HG03039 (cell line): ENCODE data around the gene FOXK1.

Experiments
- ATAC-seq: cut with Tn5 transposase; IDR thresholded peaks from one replicate; pipeline ENCODE4 v1.9.1; 2021; ENCODE audit warnings: mild to moderate bottlenecking, moderate library complexity; ENCODE audit not compliant: unreplicated experiment

The FOXK1 gene

DNA sequence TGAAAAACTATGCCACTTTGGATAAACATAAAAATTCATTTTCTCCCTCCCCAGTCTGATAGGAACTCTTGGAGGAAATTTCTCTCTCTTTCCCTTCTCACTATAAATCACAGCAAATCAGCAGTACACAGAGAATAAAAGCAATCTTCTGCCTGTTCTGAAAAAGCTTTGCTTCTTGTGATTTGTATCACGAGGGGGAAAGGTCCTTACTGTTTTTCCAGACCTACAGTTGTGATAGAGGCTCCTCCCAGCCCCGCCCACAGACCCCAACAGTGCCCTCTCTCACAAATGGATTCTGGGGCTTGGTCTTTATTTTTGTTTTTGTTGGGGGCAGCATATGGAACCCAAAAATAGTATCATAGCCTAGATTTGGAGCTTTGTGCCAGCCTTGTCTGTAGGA lies 12.2 kb downstream of the FOXK1 start:
- no peak for ATAC-seq

GRCh38 chr7:4698707-4699275 lies 16.7 kb downstream of the FOXK1 start:
- ATAC-seq, result no peak

DNA sequence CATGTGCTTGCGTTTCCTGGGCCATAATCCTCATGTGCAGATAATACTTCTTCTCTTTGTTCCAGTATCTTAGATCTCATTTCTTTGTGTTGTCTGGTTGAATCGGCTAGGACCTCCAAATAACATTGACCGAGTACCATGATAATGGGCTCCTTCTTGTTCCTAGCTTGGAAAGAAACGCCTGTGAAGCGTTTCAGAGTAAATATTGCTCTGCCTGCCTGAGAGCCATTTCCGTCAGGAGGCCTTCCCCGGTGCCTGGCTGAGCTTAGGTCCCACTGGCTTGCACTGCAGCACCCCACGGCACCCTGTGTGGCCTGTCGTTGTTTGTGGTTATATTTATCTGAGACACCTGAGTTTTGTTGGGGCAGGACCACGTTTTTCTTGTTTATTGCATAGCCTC lies 17.7 kb downstream of the FOXK1 start:
- no peak for ATAC-seq

DNA sequence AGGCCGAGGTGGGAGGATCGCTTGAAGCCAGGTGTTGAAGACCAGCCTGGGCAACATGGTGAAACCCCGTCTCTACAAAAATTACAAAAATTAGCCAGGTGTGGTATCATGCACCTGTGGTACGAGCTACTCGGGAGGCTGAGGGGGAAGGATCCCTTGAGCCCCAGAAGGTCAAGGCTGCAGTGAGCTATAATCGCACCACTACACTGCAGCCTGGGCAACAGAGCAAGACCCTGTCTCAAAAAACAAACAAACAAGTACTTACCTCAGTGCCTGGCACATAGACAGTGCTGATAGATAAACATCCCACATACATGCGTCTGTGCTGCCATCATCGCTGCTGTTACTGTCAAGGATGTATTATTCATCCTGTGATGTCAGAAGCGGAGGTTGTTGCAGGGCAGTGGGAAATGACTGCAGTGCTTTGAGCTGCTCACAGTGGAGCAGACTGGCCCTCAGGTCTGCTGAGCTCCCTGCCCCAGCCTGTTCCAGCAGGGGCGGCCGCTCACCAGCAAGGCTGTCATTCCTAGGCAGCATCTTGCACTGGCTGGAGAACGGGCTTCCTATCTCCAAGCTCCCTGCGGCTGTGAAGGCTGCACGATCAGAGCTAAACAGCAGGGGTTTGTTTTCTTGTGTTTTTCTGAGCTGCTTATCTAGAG lies 18.6 kb downstream of the FOXK1 start:
- no peak for ATAC-seq

- no peak for ATAC-seq
Measured at GRCh38 chr7:4702961-4703512, 20.9 kb downstream of the FOXK1 start.

DNA sequence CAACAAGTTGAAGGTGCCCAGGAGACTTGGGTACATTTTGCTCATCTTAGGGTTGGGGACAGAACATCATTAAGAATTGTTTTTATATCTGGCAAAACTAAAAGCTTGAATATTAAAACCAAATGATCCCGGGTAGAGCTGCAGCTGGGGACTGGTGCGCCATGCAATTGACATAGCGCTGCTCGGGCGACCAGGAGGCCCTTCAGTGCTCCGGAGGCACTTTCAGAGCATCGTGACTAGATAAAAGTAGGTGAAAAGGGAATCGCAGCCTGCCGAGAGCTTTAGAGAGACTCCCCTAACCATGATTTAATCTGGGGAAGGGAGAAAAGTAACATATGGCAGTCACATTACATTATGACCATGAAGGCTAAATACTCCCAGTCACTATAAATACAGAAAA lies 21.4 kb downstream of the FOXK1 start:
- no peak for ATAC-seq

DNA sequence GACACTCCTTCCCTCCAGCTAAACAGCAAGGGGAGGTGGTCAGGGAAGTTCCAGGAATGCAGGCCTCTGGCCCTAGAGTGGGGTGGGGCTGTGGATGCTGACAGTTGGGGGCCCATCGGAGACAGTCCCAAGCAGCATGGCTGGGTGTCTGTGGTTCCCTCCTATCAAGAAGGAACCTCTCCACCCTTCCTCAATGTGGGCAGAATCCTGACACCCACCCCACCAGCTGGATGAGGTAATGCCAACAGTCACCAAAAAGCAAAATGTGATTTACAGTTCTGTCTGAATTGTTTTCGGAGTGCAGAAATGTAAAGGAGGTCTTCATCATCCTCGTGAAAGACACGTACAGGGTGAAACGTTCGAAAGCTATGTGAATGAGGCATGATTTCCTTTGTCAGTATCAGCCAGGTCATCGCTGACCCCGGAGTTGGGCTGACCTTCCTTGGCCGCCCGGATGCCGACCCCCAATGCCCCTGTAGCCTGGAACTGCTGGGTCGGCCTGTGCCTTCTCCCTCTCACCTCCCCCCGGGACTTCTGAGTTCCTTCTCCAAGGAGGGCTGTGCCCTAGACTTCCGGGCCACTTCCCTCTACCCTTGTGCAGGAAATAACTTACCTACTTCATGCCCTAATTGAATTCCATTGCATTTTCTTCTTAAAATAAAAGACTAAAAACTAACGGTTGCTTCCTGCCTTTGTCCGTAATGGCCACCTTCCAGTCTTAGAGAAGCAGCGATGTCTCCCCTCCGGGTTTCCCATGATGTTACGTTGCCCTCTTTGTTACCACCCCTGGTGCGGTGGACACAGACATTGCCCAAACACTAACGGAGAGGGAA lies 24.5 kb downstream of the FOXK1 start:
- no peak for ATAC-seq

- ATAC-seq, result no peak
Measured at GRCh38 chr7:4707217-4707741, 25.2 kb downstream of the FOXK1 start.

DNA sequence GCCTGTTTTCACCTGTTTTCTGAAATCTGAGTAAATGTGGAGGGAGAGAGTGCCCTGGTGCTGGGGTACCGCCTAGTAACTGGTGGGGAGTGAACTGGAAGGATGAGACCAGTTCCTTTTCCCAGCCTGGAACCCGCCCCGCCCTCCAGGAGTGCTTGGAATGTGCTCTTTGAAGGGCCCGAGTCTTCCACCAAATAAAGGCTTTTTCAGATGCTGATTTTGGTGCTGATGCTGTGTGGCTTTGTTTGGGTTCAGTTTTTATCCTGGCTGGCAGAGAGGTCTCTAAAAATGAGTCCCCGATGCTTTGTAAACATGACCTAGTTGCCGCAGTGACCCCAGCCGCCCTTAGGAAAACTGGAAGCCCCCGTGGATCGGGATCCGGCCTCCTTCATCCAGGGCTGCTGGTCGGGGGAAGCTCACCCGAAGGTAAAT lies 25.9 kb downstream of the FOXK1 start:
- no peak for ATAC-seq

DNA sequence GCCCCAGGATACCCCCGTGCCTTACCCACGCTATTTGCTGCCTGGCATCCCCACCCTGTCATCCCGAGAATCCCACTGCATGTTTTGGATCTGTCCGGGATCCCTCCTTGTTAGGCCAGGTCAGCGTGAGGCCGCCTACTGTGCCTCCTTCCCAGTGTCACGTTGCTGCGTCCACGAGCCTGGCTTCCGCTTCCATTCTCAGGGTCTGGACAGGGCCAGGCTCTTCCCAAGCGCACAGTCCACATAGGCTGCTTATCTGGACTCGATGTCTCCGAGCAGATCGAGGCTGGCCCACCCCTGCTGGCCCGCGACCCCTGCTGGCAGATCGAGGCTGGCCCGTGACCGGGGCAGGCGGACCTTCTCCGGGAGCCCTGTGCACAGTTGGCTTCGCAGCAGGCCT lies 27.1 kb downstream of the FOXK1 start:
- ATAC-seq, result no peak

DNA sequence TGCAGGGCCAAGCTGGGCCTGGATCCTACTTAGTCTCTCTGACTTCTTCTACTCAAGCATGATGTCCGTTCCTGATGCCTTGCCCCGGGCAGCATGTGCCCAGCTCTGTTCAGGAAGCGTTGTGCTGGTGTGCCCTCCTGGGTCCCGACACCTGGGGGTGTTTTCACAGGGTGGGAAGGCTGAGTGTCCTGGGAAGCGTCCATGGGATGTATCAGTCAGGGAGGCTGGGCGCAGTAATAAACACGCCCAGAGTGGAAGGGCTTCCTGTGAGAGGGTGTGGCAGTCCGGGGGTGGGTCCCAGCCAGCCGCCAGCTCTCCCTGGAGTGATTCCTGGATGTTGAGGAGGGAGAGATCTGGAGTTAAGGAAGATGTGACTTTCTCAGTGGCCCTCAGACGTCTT lies 29.0 kb downstream of the FOXK1 start:
- no peak for ATAC-seq

GRCh38 chr7:4711634-4712033 lies 29.5 kb downstream of the FOXK1 start:
- no peak for ATAC-seq

DNA sequence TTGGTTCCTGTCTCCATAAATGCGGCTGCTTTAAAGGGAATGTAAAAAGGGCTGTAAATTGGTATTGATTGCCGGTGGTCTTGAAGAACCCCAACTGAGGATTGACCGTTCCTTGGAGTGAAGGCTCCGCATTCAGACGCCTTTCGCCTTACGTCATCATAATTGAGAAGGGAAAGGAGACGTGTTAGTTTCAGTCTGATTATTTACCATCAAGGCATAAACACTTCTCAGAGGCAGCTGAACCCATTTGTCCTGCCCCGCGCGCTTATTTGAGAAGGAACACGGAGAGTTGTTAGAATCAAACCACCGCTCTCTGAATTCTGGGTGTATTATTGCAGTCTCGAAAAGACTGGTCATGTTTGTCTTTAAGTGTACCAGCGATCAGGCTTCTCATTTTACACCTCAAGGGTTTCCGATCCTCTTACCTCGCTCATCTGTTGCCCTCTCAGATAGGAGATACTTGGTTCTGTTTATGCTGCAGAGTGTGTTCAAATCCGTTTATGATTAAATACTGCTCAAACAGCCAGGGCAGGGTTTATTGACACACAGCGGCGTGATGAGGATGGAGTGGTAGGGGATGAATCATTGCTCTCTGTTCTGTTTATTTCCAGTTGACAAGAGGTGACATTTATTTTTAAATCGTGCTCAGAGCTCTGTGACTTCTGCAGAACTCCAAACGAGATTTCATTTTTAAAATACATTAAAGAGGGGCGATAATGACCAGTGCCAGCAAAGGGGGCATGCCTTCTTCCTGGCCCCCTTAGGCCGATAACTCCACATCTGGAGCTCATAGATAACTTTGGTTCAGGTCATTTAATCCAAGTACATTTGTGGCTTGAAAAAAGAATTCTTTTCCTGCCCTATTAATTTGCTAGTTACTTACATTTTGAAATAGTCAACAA lies 30.4 kb downstream of the FOXK1 start:
- no peak for ATAC-seq

DNA sequence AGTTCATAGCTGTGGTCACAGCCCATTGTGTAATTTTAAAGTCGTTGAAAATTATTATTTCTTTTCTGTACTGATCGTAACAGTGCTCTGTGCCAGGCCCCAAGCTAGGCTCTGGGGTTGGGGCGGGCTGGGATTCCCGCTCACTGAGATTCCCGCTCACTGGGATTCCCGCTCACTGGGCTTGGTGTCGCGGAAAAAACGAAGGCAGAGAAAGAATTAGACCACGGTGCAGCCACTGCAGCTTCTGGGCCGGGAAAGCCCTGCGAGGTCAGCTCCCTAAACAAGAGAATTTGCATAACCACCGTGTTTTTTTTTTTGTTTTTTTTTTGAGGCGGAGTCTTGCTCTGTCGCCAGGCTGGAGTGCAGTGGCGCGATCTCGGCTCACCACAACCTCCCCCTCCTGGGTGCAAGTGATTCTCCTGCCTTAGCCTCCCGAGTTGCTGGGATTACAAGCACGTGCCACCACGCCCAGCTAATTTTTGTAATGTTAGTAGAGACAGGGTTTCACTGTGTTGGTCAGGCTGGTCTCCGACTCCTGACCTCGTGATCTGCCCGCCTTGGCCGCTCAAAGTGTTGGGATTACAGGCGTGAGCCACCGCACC lies 31.2 kb downstream of the FOXK1 start:
- ATAC-seq, result peak; percentile 59

GRCh38 chr7:4714161-4714700 lies 32.1 kb downstream of the FOXK1 start:
- ATAC-seq, result no peak

DNA sequence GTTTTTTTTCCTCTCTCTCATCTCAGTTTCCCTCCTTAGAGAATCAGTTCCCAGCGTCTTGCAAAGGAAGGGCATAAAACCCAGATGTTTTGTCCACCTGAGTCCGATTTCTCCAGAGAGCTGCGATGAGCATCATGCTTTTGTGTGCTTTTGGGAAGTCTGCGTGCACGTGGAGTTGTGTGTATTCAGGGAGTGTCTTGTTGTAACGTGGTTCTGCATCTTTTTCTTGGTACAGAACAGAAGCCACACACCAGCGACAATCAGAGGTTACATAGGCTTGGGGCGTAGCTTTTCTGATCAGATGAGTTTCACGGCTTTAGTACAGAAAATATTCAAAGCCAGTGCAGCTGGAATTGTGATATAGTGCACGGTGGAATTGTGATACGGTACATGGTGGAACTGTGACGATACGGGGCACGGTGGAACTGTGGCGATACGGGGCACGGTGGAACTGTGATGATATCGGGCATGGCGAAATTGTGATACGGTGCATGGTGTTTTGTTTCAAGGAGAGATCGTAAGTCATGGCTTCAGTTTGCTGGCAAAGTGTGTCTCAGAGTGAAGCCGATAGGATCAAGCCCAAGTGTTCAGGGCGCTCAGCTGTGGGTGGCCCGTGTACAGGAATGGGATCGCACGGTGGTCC lies 32.8 kb downstream of the FOXK1 start:
- no peak for ATAC-seq

DNA sequence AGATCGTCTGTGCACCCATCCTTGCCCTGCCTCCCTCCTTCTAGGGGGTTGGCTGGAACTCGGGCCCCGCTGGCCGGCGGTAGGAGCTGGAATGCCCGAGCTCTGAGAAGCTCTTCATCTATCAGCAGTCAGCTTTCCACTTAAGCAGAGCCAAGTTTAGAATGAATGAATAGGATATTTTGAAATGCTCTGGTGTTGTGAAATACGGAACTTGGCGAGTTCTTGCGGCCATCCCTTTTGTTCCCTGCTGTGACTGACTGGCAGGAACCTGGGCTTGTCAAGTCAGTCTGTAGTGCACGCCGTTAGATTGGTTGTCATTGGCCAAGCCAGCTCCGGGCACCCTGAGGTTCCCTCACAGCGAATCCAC lies 33.3 kb downstream of the FOXK1 start:
- no peak for ATAC-seq

DNA sequence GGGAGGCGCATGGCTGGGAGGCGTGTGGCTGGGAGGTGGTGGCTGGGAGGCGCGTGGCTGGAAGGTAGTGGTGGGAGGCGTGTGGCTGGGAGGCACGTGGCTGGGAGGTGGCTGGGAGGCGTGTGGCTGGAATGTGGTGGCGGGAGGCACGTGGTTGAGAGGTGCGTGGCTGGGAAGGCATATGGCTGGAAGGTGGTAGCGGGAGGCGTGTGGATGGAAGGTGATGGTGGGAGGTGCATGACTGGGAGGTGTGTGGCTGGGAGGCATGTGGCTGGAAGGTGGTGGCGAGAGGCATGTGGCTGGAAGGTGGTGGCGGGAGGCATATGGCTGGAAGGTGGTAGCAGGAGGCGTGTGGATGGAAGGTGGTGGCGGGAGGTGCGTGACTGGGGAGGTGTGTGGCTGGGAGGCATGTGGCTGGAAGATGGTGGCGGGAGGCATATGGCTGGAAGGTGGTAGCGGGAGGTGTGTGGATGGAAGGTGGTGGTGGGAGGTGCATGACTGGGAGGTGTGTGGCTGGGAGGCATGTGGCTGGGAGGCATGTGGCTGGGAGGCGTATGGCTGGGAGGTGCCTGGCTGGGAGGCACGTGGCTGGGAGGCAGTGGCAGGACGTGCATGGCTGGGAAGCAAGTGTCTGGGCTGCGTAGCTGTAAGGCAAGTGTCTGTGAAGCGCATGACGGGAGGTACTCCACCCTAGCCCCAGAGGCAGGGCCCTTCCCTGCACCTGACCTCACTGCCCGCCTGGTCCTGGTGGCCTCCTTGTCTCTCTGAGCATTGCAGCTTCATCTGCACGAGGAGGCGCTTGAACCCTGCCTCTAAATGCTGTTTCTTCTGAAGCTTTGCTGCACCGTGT lies 35.1 kb downstream of the FOXK1 start:
- ATAC-seq, result no peak

GRCh38 chr7:4718075-4718474 lies 36.0 kb downstream of the FOXK1 start:
- no peak for ATAC-seq
